GM18517 (cell line): Measurements from ENCODE around the gene PLA2G4A.
"Not testable (repeated sequence)": the region's sequence is repeated elsewhere in the genome, so short reads cannot be mapped to it uniquely, and the experiment has no call there.

Experiments
- ATAC-seq: cut with Tn5 transposase; IDR thresholded peaks from one replicate; pipeline ENCODE4 v1.9.1; 2021; ENCODE audit warnings: mild to moderate bottlenecking, moderate library complexity; ENCODE audit not compliant: unreplicated experiment

Gene PLA2G4A

GRCh38 chr1:186917106-186917786, 88.5 kb downstream of the PLA2G4A start:
- ATAC-seq = not testable (repeated sequence)

- ATAC-seq = not testable (repeated sequence)
Observed at GRCh38 chr1:186921386-186921785, 92.6 kb downstream of the PLA2G4A start.

DNA sequence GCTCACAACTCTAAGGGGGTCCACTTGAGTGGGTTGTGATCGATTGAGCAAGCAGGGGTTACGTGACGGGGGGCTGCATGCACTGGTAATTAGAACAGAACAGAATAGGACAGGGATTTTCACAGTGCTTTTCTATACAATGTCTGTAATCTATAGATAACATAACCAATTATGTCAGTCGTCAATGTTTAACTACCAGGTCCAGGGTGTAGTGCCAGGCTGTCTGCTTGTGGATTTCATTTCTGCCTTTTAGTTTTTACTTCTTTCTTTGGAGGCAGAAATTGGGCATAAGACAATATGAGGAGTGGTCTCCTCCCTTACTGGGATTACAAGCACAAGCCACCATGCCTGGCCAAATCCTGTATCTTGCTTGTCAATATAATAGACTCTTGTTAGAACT, 94.1 kb downstream of the PLA2G4A start:
- not testable (repeated sequence) for ATAC-seq

DNA sequence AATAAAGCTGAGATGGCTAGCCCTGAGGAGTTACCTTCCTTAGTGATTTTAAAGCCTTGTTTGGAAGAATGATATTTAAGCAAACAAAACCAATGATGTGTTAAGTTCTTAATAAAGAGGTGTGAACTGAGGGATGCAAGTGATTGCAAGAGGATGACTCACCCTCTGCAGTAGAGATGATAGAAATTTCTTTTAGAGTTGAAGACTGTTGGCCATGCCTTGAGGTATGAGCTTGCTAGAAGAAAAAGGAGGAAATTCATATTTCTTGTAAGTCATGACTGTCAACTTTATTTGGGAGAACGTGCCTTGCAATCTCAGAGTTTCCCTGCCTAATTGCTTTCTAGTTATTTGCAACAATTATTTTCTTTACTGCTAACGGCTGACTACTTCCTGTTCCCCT, 94.7 kb downstream of the PLA2G4A start:
- ATAC-seq = no peak

- ATAC-seq = no peak
Observed at GRCh38 chr1:186925881-186926669, 97.3 kb downstream of the PLA2G4A start.

DNA sequence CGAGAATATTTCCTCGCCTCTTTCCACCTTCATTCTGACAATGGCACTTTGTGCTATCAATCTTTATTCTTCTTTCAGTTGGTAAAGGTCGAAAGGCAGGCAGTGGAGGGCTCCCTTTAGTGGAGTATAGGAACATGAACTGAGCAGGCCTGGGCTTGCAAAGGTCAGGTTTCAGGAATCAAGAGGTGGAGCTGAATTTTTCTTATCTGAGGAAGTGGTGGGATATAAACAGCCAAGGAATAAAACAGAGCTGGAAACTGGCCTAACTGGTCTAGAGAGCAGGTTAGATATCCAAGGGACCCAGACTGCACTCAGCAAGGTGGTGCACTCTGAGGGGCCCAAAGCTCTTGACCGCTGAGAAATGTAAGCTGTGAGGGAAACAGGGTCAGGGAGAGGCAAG, 99.1 kb downstream of the PLA2G4A start:
- ATAC-seq = no peak

GRCh38 chr1:186930238-186930637, 101.5 kb downstream of the PLA2G4A start:
- ATAC-seq = no peak

GRCh38 chr1:186937016-186937670, 108.4 kb downstream of the PLA2G4A start:
- ATAC-seq = no peak

DNA sequence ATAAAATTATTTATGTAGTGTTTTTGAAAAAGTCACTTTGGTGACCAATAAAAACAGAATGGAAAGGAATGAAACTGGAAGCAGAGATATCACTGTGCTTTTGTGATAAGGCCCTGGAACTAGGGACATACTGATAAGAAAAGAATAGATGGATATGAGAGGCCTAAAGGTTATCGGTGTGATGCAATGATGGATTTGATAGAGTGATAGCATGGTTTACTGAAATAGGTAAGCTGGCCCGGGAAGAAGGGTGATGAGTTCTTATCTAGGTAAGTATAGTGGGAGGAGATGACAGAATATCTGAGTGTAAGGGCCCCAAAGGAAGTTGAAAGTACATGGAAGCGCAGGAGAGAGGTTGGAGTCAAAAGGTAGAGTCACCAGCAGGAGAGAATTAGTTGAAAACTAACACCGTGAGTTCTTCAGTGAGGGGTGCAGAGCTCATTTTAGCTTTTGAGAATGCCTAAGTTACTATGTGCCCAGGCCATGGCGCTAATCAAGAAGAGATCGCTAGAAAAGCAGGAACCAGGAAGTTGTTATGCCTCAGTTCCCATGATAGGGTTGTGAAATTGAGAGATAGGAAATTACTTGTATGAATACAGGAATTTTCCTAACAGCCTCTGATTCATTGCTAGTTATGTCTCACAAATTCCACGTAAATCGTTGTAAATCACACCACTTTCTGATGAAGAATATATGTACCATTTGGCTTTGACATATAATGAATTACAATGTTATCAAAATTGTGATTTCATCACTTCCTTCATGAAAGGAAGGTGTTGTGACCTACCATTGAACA, 115.3 kb downstream of the PLA2G4A start:
- ATAC-seq = no peak

- ATAC-seq = no peak
Observed at GRCh38 chr1:186945146-186945545, 116.4 kb downstream of the PLA2G4A start.

DNA sequence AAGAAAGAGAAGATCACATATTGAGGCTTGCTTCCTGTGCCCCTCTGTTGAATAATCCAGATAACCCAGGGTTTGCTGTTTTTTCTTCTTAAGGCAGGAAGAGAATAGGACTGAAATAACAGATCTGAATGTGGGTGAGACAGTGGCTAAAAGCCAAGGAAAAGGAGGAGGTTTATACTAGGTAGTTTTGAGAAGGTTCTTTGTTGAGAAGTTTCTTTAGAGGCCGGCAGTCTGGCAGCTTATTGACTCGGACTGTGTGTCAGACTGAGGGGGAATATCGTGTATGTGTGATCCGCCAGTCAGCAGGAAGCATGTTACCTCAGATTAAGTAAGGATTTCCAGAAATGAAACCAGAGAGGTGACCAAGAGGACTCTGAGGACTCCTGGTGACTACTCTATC, 119.8 kb downstream of the PLA2G4A start:
- ATAC-seq = no peak

DNA sequence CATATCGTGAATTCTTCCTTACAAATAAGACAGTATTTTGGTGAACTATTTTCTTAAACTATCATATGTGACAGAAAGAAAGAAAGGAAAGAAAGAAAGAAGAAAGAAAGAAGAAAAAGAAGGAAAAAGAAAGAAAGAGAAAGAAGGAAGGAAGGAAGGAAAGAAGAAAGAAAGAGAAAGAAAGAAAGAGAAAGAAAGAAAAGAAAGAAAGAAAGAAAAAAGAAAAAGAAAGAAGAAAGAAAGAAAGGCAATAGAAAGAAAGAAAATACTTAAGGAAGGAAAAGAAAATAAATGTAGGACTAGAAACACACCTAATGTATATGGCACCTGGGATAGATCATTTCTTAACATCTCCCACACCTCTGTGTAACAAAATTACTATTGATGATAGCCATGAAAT, 120.4 kb downstream of the PLA2G4A start:
- ATAC-seq = no peak

- ATAC-seq = no peak
Observed at GRCh38 chr1:186950547-186950946, 121.8 kb downstream of the PLA2G4A start.

DNA sequence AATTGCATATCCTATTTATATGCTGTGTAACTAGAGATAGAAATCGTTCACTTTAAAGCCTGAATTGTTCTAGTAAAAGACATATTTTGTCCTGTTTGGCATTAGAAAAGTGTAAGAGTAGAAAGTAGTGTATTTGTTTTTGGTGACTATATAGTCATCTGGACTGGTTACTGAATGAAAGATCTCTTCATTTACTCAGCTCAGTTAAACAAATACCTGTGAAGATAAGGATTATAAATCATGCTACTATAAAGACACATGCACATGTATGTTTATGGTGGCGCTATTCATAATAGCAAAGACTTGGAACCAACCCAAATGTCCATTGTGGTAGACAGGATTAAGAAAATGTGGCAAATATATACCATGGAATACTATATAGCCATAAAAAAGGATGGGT, 125.1 kb downstream of the PLA2G4A start:
- no peak for ATAC-seq

- ATAC-seq = no peak
Observed at GRCh38 chr1:186957314-186957713, 128.6 kb downstream of the PLA2G4A start.

DNA sequence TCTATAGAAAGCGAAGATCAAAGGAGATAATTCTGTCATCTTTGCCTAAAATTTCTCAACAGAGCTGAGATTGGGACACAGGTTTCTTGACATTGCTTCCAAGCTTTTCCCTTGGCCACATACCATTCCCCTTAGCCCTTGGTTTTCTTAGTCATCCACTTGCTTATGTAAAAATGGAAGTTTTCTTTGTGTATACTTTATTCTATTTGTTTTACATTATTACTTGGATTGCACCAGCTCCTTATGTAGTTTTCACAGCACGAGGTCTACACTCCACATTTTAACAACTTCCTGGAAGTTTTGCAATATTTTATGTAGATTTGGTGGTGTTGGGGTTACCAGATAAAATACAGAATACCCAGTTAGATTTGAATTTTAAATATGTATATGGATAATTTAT, 129.8 kb downstream of the PLA2G4A start:
- no peak for ATAC-seq

- no peak for ATAC-seq
Observed at GRCh38 chr1:186960861-186961260, 132.1 kb downstream of the PLA2G4A start.

- no peak for ATAC-seq
Observed at GRCh38 chr1:186965847-186966246, 137.1 kb downstream of the PLA2G4A start.

DNA sequence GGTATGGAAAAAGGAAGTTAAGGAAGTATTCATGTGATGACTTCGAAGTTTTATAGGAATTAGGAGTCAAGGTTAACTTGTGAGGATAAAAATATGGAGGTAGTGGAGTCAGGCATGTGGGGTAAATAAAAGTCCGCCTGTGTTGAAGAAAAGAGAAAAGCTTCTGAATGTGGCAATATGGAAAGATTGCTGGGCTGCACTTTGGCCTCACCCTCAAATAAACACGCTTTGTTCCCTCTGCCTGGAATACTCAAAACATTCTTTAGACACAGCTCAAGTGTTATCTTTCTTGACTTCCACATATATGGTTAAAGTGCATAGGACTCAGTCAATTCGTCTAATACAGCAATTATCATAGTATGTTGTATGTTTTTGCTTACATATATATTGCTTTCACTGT, 137.7 kb downstream of the PLA2G4A start:
- ATAC-seq = no peak

DNA sequence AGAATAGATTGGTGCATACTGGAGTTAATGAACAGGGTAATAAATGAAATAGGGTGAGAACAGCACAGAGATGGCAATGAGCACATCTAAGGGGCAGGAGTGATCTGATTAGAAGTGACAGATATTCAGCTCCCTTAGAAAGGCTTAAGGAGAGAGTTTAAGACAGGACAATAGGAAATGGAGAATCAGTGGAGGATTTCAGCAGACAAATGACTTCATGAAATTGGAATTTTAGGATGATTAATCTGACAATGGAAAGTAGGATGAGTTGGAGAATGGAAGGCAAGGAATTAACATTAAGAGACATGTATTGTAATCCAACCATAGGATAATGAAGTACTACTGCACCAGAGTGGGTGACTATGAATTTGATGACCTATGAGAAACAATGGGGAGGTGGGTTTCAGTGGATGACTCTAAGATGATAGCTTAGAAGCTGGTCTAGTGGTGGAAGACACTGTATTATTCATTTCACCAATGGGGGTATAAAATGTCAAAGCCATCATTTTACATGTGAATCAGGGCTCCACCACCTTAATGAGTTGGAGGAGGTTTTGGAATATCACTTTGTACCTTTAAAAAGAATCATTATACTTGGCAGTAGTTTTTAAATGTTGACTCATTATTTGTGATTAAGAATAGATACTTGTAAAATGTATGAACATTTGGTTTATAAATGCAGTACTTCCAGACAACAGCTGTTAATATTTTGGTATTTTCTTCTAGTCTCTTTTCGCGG, 139.1 kb downstream of the PLA2G4A start:
- ATAC-seq = no peak
